HG03558 (cell line): ENCODE results near the gene OR4D2.

Experiments used
- ATAC-seq: cut with Tn5 transposase; IDR thresholded peaks from one replicate; pipeline ENCODE4 v1.9.1; 2021; ENCODE audit warnings: moderate number of reproducible peaks; ENCODE audit not compliant: unreplicated experiment; ENCODE audit errors: extremely low read depth

OR4D2 gene

DNA sequence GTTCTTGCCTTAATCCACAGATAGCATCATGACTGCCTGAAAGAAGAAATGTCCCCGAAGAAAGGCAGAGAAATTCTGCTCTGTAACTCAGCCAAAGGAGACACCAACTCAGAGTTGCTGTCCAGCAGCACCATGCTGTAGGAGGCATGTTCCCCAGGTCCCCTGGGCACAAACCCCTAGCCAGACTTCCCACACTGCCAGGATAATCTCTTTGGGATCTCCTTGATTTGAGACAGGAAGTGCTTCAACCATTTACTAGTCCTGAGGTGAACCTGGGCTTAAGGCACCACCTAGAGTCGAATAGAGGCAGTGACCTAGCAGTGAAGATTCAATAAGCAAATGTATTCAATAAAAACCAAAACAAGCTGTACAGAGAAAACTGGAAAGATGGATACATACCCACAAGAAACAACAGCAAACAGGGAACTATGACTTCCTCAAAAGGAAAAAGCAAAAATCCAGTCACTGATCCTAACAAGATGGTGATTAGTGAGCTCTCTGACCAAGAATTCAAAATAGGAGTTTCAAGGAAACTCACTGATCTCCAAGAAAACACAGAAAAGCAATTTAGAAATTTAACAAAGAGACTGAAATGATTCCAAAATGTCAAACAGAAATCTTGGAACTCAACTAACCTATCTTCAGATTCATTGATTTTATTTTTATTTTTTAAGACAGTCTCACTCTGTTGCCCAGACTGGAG is 5.7 kb downstream of the OR4D2 start:
- ATAC-seq: no peak

DNA sequence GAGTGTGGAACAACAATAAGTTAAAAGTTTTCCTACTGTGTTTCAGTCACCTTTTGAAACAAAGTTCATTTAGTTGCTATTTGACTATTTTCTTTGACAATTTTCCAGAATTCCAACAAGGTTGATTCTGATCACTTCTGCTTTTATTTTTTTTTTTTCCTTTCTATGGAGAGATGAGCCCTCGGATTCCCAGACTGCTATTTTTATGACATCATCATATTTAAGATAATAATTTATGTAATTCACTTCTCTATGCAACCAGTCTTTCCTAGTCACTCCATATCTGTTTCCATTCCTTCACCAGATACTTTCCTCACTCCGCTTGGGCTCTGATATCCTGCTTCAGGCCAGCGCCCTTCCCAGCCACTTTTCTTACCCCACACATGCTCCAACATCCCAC is 8.1 kb downstream of the OR4D2 start:
- no peak for ATAC-seq

DNA sequence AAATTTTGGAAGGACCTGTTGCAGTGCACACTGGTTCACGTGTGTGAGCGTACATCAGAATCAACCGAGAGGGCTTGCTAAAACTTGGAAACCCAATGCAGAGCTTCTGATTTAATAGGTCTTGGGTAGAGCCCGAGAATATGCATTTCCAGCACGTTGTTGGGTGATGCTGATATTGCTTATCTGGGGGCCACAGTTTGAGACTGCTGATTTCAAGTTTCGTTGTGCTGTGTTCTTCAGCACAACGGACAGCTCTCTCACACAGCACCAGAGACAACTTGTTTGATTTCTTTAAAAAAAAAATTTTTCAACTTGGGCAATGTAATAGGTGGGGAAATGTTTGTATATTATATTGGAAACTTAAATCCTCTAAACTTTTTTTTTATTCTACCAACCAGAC is 9.4 kb downstream of the OR4D2 start:
- ATAC-seq: no peak

DNA sequence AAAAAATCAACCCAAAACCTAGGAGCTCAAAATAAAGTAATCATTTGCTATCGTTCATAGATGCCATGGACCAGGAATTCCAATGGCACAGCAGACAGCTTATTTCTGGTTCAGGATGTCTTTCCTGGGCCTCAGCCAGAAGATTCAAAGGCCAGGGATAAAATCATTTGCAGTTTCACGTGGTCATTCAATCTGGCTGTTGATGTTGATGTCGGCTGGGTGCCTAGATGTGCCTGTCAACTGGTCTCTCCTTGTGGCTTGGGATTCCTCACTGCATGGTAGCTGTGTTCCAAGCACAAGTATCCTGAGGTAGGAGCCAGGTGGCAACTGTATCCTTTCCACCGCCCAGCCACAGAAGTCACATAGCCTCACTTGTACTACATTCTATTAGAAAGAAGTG is 15.0 kb downstream of the OR4D2 start:
- ATAC-seq: no peak

DNA sequence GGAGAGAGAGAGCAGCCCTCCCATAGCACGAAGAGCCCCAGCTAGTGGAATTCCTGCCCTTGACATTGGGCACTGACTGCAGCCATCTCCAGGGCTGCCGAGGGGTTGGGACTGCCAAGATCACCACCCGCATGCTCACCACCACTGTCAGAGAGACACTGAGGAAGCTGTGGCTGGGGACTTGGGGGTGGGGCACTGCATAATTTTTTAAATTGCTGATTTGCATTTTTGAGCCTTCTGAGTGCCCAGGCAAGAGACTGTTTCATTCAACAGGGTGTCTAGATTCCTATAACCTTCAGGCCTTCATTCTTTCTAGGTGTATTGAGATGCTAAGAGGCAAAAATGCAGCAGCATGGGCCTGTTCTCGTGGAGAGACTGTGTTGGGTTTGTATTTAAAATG is 16.7 kb downstream of the OR4D2 start:
- no peak for ATAC-seq

DNA sequence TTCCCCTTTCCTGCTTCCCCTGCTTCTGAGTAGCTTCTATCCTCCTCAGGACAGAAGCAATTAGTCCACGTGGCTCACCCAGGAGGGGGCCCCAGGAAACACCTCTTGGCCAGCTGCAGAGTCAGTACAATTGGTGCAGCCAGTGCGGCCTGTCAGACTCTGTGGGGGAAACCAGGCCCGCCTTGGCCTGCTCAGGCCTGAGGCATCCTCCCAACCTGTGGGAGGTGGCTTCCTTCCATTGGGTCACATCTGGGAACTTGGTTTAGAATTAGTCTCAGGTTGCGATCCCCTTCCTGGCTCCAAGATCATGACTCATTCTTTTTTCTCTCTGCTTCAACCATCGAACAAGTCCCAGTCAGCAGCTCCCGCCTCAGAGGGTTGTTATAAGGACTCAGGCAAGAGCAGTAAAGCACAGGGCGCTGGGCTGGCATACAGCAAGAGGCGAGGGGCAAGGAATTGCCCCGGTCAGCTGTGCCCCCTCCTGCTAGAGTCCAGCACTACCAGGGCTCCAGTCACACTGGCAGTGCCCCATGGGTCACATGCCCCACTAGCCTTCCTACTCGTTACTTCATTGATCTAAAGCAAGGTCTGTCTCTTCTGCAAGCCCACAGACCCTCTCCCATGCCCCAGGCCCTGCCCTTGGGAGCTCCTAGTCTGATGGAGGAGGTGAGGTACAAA is 17.7 kb downstream of the OR4D2 start:
- no peak for ATAC-seq

DNA sequence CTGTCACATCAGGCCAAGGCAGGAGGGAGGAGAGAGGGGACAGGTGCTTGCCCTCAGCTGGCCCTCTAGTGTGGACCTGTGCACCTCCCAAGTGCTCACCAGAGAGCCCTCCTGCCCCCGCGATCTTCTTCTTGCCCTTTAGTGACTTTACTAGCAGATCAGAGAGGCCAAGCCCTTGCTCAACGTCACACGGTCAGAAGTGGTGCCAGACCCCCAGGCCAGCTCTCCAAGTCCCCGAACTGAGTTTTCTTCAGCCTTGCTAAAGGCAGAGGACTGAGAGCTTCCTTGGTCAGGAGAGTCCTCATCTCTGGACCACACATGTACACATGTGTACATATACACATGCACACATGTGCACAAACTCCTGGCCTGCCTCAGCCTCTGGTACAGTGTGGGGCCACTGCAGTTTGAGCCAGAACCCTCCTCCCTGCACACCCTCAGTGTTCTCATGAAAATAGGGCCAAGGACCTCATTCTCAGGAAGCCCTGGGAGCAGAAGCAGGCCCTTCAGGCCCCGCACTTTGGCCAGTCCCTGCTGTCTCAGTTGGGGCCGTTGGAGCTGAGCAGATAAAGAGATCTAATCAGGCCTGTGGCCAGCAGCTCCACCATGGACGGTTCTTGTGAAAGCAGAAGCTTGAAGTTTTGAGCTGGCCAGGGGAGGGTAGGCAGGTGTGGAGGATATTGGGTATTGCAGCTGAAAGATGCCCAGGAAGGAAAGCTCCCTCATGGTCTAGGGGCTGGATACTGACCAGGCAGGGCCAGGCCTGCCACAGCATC is 18.4 kb downstream of the OR4D2 start:
- ATAC-seq: no peak

DNA sequence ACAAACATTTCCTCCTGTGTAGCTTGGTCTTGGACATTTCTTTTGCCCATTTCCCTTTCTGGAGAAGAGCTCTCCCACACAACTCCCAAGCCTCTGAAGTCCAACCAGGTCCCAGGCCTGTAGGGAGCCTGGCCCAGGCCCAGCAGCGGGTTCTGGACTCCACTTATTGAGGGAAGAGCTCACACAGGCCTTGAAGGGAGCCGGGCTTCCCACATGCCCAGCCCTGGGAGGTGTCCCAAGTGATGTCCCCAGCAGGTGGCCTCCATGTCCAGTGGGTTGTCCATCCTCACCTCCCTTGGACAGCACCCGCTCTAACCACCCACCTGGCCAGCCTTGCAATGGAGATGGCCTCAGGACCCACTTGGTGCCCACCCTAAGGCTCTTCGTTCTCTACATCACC is 19.8 kb downstream of the OR4D2 start:
- ATAC-seq: no peak

DNA sequence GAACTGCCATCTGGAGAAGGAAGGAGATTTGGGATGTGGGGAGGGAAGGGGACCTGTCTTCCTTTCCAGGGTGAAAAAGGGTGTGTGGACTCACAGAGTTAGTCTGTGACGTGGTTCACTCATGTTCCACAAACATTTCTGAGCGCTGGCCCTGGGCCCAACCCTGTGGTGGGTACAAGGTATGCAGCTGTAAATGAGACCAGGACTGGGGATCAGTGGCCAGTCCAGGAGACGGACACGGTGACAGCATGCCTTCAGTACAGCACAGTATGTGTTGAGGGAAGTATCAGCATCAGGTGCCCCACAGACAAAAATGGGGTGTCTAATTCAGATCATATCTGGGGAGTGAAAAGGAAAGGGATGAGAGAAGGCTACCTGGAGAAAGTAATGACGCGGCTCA is 20.3 kb downstream of the OR4D2 start:
- ATAC-seq: no peak

DNA sequence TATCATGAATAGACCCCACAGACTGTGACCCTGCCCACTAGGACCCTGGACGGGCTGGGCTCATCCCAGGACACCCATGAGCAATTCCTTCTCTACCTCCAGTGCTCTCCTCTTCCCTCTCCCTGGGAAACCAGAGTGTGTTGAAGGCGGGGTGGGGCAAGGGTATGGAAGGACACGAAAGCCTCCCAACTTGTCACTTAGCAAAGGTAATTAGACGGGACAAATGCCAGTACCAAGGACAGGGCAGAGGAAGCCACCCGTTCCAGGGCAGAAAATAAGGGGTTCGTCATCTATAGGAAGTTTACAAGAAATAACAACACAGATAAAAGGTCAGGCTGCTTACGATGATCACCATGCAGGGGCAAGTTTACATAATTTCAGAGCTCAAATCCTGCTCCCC is 20.9 kb downstream of the OR4D2 start:
- ATAC-seq: no peak

DNA sequence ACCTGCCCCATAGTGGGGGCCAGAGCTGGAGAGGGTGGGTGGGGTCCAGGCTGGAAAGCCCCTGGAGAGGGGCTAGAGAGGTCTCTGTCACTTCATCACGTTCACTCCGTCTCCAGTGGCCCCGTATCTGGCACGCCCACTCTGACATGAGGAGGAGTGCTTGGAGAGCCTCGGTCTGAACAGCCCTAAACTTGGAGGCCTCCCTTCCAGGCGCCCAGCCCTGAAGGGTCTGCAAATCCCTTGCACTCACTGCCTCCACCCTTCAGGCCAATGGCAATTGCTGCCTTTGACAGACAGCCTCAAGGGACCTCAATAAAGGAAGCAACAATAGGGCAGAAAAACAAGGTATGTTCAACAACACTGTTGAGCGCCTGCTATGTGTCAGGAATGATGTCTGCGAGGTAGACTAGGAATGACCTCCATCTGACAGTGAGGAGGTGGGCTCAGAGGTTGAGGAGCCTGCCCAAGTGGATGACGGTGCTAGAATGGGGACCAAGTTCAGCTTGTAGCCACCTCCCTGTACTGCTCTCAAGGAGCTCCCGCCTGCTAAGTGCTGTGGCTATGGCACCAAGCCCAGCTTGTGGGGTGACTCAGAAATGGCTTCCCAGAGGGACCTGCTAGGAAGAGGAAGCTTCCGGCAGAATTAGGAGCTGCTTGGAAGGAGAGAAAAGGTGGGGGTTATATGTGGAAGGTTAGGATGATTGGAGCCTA is 22.8 kb downstream of the OR4D2 start:
- ATAC-seq: no peak

DNA sequence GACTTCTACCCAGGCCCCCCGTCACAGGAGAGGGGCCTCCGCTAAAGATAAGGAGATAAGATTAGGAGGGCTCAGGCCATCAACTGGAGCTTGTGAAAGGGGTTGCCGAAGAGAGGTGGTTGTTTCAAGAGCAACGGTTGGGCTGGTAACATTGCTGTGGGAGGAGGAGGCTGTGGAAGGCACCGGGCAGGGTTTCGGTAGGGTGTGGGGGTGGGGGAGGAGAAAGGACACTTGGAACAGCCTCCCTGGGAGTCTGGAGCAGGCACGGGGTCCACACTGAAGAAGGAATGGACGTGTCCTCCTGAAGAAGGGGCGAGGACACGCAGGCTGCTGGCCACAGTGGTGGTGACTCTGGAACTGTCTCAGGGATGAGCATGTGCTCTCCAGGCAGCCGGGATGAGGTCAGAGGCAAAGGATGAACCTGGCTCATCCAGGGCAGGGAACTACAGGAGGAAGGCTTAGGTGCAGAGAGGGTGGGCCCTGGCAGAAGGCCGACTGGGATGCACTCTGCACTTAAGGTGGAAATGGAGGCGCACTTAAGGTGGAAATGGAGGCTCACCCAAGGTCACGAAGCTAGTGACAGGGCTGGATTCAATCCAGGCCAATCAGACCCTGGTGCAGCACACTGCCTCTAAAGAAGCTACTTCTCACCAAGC is 24.6 kb downstream of the OR4D2 start:
- ATAC-seq: no peak

DNA sequence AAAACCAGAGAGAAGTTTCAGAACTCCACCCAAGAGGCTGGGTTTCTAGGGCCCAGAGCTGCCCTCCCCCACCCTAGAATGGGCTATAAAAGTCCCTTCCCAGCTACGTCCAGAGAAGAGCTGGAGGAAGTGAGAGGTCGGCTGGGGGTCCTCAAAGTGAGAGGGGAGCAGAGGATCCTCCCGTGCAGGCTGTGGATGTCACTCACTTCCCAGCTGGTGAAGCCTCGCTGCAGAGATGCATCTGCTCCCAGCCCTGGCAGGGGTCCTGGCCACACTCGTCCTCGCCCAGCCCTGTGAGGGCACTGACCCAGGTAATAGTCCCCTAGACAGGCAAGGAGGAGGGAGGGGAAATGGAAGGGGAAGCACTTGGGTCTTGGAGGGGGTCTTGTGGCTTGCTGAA is 25.8 kb downstream of the OR4D2 start, which contains the start of gene EPX:
Gene EPX, plus strand, starts transcription at position 115 of the 400 bp plus-strand sequence. Its CDS starts 121 bp downstream, at position 236.
- ATAC-seq: no peak

DNA sequence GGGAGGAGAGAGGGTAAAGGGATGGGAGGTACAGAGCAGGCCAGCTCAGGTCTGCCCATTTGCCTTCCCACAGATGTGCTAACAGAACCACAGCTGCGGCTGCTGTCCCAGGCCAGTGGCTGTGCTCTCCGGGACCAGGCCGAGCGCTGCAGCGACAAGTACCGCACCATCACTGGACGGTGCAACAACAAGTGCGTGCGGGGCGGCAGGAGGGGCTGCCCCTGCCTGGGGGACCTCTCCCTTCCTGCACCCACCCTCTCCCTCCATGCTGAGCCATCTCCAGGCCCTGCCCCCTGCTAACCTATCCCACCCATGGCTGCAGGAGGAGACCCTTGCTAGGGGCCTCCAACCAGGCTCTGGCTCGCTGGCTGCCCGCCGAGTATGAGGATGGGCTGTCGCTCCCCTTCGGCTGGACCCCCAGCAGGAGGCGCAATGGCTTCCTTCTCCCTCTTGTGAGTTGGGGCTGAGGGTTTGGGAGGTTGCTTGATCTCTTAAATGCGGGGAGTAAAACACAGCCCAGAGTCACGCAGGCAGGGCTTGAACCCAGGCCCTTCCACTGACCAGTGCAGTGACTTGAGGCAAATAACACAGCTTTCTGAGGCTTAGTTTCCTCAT is 27.0 kb downstream of the OR4D2 start:
- ATAC-seq: no peak

DNA sequence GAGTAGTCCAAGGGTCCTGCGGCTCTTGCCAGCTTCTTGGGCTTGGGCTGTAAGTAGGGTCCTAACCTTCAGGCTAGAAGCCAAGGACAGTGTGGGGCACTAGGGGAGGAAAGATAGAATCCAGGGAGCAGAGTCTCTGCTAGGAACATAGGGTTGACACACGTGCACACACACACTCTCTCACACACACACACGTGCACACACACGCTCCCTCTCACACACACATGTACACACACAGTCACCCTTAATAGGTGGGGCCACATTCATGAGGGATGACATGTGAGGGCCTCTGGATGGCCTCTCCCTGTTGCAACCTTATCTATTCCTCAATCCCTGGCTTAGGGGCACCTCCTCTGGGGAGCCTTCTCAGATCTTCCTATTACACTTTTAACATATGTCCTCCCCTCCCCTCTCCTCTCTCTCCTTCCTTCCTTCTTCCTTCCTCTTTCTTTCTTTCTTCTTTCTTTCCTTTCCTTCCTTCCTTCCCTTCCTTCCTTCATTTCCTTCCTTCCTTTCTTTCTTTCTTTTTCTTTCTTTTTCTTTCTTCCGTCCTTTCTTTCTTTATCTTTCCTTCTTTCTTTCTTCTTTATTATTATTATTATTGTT is 28.8 kb downstream of the OR4D2 start:
- ATAC-seq: no peak

DNA sequence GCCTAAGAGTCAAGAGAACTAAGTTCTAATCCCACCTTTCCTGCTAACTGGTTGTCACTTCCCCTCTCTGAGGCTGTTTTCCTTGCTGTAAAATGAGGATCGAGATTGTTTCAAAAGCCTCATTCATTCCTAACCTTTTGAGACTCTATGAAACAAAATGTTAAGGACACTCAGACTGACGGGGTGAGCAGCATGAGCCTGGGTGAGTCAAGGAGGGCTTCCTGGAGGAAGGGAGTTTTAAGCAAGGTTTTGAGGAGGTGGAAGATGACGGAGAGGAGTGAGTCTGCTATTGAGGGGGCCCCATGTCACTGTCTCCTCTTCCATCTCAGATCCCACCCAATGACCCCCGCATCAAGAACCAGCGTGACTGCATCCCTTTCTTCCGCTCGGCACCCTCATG is 29.8 kb downstream of the OR4D2 start:
- no peak for ATAC-seq

DNA sequence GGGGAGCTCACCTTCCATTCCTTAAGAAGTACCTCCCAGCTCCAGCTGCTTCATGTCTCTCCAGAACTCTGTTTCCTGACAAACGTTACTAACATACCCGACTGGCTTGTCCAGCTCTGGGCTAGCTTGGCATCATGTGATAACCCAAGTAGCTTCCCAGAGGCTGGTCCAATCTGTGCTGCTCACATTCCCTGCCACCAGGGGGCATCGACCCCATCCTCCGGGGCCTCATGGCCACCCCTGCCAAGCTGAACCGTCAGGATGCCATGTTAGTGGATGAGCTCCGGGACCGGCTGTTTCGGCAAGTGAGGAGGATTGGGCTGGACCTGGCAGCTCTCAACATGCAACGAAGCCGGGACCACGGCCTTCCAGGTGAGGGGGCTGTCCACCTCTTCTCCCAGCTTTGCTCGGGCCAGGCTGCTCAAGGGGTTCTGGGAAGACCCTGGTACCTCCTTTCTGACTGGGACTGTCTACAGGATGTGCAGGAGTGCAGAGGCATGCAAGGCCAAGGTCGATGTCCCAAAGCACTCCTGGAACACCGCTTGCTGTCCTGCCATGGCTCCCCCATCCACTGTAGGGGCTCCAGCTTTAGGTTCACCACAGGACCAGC is 33.3 kb downstream of the OR4D2 start:
- no peak for ATAC-seq

DNA sequence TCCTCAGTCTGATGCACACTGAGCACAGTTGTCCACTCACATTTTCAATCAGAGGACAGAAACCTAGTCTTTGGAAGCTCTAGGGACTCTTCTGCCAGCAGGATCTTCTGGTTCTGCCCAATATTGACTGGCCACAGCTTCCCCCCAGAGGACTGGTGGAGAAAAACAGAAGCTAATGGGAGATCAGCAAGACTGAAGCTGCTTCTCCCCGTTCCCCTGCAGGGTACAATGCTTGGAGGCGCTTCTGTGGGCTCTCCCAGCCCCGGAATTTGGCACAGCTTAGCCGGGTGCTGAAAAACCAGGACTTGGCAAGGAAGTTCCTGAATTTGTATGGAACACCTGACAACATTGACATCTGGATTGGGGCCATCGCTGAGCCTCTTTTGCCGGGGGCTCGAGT is 36.1 kb downstream of the OR4D2 start:
- ATAC-seq: no peak

DNA sequence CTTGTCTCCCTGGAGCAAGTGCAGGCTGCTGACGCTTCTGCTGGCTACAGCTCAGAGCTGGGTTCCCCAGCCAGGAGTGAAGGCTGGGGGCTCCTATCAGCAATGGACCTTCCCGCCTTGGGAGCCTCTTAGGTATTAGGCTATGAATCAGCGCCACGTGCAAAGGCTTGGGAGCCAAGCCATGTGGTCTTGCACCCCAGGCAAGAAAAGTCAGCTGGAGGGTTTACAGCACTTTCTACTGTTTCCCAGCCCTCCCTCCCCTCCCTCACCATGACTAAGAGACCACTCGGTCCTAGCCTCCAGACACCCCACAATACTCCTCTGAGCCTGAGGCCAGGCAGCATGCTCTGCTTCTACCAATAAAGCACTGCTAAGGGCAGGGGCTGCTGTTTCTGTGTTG is 38.0 kb downstream of the OR4D2 start:
- no peak for ATAC-seq
